Skin epidermis (tissue), 12 donors: ENCODE results near the gene DDAH2.
"Not testable (repeated sequence)": the region's sequence is repeated elsewhere in the genome, so short reads cannot be mapped to it uniquely, and the experiment has no call there.

Source experiments
- H3K27ac ChIP-seq, 21 experiments: fragments of 200-600 bp; sonication (generic) in 11 of 21; one replicate each; pipeline ENCODE4 v1.5.0; 2020; ENCODE audit warnings: mild to moderate bottlenecking in 3 of 21, inconsistent platforms in 2 of 21, moderate library complexity in 2 of 21
- H3K4me3 ChIP-seq, 7 experiments: fragments of 200-600 bp; sonication (generic) in 2 of 7; one replicate each; pipeline ENCODE4 v1.5.0; 2020; ENCODE audit warnings: inconsistent platforms in 2 of 7, mild to moderate bottlenecking in 2 of 7, moderate library complexity in 1 of 7

Gene DDAH2

DNA sequence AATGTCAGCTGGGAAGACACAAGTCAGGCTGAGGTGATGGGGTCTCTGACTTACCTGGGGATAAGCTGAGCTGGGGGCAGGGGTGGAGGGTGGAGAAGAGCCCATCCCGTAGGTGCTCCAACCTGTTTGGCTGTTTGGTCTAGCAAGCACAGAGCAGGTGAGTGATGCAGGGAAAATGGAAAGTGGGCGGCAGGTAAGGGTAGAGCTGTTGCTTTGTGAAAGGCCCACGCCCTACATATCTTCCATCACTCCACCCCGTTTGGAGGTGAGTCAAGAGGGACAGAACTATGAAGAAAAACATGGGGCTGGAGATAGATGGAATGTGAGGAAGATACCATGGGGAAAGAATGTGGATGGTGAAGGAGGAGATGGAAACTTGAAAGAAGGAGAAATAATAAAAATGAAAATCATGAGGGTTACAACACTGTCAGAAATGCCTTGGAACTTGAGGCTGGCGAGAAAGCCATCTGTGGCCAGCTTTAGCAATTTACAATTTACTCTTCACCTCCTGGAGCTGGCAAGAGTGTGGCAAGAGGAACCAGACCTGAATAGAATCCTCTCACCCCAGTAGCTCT lies 8.8 kb downstream of the DDAH2 start:
- Histone ChIP-seq H3K4me3 (peak overlapping the region in 3 of 7 experiments; percentile 4 to 21 (median 13)), H3K27ac (peak overlapping the region in 19 of 21 experiments; percentile 49 to 84 (median 73))

DNA sequence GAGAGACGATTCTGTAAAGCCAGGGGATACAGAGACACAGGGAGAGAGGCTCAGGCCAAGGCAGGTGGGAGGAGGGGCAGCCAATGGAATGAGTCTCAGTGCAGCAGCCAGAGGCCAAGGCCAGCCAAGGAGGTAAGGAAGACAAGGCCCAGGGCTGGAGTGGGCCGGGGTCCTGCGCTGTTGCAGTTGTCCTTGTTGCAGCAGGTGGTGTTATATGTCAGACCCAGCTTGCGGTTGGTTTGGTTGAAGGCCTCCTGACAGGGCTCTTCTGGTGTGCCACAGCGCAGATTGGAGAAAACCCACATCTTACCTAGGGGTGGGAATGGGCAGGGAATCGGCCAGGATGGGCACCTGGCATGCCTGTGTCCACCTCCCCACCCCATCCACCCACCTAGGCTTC lies 10.1 kb downstream of the DDAH2 start:
- Histone ChIP-seq H3K4me3 (peak overlapping the region in 1 of 7 experiments; percentile 21), H3K27ac (peak overlapping the region in 20 of 21 experiments; percentile 43 to 84 (median 72))

DNA sequence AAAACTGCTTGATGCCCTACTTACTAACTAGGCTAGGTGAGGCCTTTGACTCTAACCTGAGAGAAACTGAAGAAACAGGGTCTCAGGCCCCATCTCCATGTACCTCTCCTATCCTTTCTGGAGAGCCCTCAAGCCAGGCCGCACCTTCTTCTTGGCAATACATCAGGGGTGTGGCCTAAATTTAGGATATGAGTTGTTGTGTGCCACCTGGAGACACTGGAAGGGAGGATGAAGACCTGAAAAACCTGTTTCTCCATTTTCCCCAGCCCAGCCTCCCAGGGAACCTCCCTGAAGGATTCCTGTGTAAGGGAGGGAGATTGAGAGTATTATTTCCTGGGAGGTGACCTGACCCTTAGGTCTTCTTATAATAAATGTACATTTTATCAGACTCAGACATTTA lies 10.8 kb downstream of the DDAH2 start:
- no peak overlapping the region for H3K4me3 ChIP-seq

DNA sequence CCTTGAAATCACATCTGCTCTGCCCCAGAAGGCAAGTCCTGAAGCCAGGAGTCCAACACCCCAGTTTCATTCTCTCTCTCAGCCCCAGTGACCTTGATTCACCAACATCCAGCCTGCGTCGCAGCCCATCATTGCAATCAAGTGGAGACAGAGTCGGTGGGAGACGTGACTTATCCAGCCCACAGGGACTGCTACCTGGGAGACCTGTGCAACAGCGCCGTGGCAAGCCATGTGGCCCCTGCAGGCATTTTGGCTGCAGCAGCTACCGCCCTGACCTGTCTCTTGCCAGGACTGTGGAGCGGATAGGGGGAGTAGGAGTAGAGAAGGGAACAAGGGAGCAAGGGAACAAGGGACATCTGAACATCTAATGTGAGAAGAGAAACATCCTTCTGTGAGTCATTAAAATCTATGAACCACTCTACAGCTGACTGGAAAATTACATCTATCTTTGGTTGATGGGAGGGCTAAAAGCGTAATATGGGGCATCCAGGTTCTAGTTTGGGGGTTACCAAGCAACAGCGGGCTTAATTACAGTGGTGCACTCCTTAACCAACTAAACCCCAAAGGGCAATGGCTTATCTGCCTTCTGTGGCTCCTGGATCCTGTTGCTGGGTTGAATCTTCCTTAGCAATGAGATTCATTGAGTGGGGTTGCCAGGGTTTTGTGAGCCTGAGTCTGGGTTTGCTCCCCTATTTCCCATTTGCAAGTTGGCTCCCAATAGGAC lies 11.4 kb downstream of the DDAH2 start:
- H3K27ac ChIP-seq: peak overlapping the region in 16 of 21 experiments; percentile 9 to 84 (median 66)

More for the DNA sequence above, 10.8 kb downstream of the DDAH2 start:
- peak overlapping the region in 18 of 21 experiments; percentile 44 to 84 (median 75) for H3K27ac ChIP-seq

DNA sequence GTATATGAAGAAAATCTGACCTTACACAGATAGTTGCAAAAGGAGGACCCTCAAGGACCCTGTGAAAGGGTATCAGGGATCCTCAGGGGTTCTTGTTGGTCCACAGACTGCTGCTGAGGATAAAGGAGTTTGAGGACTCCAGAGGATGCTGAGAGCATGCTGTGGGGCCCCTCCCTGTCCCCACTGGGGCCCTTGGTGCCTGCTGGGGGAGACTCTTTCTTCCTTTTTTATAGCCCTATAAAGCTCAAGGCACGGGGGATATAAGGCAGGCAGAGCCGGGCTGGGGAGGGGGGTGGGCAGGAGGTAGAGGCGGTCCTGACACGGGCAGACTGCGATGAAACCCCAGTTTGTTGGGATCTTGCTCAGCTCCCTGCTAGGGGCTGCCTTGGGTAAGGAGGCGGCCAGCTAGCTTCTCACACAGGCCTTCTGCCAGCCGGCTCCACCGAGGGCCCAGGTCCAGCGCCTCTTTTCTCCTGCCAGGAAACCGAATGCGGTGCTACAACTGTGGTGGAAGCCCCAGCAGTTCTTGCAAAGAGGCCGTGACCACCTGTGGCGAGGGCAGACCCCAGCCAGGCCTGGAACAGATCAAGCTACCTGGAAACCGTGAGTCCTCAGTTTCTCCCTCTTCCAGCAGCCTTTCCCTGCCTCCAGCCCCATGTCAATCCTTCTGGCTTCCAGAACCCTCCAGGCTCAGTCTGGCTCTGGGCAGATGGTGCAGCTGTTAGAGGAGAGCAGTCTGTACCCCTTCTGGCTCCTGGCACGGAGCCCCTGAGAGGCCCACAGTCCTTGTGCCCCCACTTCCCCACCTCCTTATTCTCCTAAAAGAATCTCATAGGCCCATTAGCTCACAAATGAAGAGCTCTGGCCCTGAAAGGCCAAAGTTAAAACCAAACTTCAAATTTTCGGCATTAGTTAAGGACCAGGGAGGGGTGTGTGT lies 13.8 kb downstream of the DDAH2 start, which contains the start of gene LY6G6D:
TSS of gene LY6G6D (plus strand) at position 327 of the 937 bp plus-strand sequence. CDS start at position 335, 8 bp downstream.
- no peak within 1 kb of the TSS for H3K4me3 ChIP-seq
- H3K27ac ChIP-seq: peak within 1 kb of the TSS in 13 of 21 experiments; percentile 0 to 80 (median 65)

More for the DNA sequence above, 11.4 kb downstream of the DDAH2 start:
- no peak overlapping the region for H3K4me3 ChIP-seq

DNA sequence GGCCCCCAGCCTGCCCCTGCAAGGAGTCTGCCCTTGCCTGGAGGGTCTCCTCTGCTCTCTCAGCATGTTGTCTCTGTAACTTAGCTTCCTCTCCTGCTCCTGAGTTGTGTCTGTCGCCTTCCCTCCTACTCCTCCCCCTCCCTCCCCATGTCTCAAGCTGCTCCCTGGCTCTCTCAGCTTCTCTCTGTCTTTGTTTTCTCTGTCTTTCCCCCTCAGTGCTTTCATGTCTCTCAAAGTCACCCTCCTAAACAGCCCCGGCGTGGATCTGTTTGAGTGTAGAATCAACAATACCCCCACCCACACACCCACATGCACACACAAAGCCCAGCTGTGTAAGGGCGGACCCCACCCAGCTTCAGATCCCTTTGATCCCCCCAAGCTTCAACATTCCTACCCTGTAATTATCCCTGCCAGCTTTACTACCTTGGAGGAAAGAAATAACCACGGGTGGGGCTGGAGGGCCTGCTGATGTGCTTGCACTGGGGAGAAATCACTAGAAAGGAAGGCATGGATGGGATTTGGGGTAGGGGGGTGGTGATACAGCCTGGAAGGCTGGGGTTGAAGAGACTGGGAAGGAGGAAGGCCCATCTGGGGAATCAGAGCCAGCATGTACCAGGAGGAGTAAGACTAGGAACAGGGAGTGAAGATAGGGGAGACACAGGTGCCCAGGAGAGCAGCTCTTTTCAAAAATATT lies 15.0 kb downstream of the DDAH2 start:
- Histone ChIP-seq H3K4me3 (no peak overlapping the region), H3K27ac (peak overlapping the region in 13 of 21 experiments; percentile 0 to 77 (median 65))

DNA sequence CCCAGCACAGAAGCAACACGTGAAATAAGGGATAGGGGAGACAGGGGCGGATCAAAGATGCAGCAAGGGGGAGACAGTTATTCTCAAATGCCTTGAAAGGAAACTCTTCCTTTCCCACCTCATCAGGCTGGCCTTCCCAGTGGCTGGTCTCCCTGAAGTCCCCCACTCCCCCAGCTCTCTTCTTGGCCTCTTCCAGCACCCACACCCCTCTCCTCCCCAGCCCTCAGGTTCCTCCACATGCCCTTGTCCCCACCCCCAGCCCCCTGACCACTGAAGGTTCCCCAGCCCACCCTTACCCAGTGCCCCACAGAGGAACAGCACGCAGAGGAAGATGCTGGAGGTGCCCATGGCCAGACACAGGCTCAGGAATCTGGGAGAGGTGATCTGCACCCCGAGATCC lies 15.6 kb downstream of the DDAH2 start:
- Histone ChIP-seq H3K4me3 (no peak overlapping the region), H3K27ac (peak overlapping the region in 13 of 21 experiments; percentile 0 to 77 (median 65))

DNA sequence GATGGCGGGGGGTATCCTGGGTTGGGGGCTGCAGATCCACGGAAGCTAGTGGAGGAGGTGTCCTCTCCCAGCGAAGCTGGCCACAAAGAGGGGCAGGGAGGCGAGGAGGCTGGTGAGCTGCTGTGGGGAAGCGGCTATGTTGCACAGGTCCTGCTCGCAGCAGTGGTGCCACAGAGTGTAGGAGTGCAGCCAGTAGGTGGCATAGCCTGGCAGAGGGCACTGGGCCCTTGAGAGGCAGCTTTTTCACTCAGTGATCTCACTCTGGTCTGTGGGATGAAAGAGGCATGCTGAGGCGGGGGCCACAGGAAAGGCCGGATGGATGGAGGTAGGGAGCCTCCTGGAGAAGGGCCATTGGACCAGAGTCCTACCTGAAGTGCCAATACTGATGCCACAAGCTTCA lies 16.8 kb downstream of the DDAH2 start:
- H3K27ac ChIP-seq: peak overlapping the region in 13 of 21 experiments; percentile 1 to 77 (median 48)
- no peak overlapping the region for H3K4me3 ChIP-seq

DNA sequence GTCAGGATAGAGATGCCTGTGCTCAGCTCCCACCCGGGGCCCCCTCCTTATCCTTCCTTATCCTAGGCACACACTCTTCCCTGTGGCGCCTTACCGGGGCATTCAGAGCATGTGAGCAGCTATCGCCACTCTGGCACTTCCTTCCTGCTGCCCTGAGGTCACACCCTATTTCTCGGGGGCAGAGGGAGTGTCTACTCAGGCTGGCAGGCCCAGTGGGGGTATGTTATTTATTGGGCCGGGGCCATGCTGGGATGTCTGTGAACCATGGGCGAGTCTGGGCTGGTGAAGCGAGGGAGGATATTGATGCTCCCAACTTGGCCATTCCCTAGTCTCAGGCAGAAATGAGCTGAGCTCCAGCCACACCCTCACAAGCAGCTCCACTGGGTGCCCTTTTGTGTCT lies 17.9 kb downstream of the DDAH2 start:
- Histone ChIP-seq H3K27ac (peak overlapping the region in 8 of 21 experiments; percentile 18 to 73 (median 43)), H3K4me3 (no peak overlapping the region)

DNA sequence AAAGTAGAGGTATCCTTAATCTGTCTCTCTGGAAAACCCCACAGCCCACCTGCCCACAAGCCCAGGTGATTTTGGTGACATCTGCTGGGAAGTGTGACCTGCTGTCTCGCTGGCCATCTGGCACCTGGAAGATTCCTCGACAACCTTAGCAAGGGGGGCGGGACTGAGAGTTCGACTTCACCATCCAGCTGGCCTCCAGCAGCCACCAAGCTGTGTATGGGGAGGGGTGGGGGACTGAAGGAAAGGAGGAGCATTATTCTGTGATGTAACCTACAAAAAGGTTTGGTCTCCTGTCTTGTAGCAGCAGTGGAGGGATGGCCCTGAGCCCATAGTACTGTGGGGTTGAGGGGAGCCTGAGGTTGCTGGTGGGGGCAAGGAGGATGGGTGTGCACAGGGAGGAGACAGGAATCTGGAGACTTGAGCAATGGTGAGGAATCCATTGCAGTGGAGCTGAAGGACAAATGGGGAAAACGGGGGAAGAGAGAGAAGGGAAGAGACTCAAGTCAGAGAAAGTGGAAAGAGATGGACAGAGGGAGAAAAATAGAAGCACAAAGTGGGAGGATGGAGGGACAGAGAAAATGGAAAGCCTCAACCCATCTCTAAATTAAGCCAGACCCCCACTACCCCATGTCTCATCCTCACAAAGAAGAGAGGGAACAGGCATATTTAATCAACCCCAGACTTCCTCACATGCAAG lies 18.4 kb downstream of the DDAH2 start:
- H3K4me3 ChIP-seq: no peak overlapping the region
- peak overlapping the region in 5 of 21 experiments; percentile 34 to 73 (median 49) for H3K27ac ChIP-seq

DNA sequence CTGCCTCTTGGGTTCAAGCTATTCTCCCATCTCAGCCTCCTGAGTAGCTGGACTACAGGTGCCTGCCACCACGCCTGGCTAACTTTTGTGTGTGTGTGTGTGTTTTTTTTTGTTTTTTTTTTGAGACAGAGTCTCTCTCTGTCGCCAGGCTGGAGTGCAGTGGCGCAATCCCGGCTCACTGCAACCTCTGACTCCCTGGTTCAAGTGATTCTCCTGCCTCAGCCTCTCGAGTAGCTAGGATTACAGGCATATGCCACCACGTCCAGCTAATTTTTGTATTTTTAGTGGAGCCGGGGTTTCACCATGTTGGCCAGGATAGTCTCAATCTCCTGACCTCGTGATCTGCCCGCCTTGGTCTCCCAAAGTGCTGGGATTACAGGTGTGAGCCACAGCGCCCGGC lies 19.9 kb downstream of the DDAH2 start:
- H3K4me3 ChIP-seq, H3K27ac ChIP-seq: not testable (repeated sequence)

DNA sequence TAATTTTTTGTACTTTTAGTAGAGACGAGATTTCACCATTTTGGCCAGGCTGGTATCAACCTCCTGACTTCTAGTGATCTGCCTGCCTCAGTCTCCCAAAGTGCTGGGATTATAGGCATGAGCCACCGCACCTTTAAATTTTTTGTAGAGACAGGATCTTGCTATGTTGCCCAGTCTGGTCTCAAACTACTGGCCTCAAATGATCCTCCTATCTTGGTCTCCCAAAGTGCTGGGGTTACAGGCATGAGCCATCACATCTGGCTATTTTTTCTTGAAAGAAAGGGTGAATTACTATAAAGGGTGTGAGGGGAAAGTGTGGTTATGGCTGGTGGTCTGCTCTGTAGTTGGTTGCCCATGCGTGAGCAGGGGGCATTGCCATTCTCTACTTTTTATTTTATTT lies 20.9 kb downstream of the DDAH2 start:
- H3K4me3 ChIP-seq: no peak overlapping the region
- no peak overlapping the region for H3K27ac ChIP-seq

DNA sequence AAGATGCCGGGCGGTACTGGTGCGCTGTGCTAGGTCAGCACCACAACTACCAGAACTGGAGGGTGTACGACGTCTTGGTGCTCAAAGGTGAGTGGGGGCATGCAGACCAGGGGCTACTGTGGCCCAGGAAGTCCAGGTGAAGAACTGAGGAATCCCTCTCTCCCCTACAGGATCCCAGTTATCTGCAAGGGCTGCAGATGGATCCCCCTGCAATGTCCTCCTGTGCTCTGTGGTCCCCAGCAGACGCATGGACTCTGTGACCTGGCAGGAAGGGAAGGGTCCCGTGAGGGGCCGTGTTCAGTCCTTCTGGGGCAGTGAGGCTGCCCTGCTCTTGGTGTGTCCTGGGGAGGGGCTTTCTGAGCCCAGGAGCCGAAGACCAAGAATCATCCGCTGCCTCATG lies 21.4 kb downstream of the DDAH2 start:
- Histone ChIP-seq H3K27ac (no peak overlapping the region), H3K4me3 (no peak overlapping the region)

DNA sequence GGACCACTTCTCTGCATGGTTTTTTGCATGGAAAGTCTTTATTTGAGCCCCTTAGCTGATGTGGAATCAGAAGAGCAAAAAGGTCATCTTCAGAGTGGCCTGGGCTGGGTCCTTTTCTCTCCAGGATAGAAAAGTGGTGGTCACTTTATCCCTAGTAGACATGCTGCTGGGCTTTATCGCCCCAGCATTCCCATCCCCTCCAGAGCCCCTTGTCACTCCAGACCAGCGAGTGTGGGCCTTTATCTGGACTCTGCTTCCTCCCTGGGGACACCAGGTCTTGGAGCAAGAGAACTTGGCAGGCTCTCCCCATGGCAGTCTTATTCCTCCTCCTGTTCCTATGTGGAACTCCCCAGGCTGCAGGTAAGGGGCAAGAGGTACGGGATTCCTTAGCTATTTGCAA lies 22.5 kb downstream of the DDAH2 start, which contains the start of gene LY6G6F:
TSS of gene LY6G6F (plus strand) at position 268 of the 400 bp plus-strand sequence. CDS start at position 309, 41 bp downstream.
- no peak within 1 kb of the TSS for H3K4me3 ChIP-seq

DNA sequence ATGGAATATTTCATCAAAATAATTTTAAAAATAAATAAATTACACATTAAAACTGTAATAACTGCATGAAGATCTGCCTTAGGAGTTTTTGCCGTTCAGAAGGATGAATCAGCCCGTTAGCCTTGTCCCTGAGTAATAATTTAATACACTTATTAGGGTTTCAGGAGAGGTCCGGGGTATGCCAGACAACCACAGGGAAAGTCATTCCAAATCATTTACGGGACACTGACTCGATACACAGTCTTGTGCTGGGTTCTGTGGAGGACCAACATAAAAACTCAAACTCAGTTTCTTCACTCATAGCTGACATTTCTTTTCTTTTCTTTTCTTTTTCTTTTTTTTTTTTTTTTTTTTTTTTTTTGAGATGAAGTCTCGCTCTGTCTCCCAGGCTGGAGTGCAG lies 23.2 kb downstream of the DDAH2 start:
- no peak overlapping the region for H3K27ac ChIP-seq
- H3K4me3 ChIP-seq: no peak overlapping the region

More for the DNA sequence above, 22.5 kb downstream of the DDAH2 start, which contains the start of gene LY6G6F:
- no peak within 1 kb of the TSS for H3K27ac ChIP-seq

DNA sequence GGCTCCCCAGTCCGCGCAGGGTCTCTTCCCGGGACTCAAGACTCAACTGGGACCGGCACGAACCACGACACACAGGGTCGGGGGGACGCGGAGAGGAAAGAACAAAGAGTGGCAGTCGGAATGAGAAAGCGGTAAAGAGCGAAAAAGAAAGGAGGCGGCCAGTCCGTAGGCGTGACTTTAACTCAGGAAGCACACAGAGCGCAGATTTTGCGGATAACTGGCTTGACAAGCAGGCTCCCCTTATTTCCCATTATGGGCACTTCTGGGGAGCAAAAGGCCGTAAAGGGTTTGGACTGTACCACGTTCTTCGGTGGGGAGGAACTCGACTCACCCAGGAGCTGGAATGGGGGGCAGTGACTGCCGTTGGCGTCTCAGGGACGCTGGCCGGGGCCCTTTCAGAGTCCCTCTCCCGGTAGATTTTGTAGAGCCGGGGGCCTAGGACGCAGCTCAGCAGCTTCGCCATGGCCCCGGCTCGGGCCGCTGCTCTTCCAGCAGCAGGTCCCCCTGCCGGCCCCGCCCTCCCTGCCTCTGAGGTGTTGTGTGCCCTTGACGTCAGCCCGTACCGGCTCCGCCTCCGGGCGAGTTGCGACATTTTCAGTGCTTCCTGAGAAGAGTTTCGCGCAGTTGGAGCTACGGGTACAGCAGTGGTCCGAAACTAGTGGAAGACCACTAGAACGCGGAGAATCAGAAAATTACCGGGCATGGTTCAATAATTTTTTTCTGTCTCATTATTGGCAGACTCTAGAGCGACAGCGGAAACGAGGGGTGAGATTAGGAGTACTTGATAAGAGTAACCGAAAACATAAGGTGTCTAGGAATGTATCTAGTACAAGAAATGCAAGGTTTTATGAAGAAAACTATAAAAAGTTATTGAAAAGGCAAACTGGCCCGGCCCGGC lies 26.0 kb downstream of the DDAH2 start, which contains the start of gene ABHD16A:
TSS of gene ABHD16A (minus strand) at position 506 of the 898 bp plus-strand sequence. CDS start at position 463, 43 bp downstream.
- peak within 1 kb of the TSS; percentile 43 to 99 (median 97) for H3K27ac ChIP-seq
- peak within 1 kb of the TSS; percentile 58 to 83 (median 74) for H3K4me3 ChIP-seq

DNA sequence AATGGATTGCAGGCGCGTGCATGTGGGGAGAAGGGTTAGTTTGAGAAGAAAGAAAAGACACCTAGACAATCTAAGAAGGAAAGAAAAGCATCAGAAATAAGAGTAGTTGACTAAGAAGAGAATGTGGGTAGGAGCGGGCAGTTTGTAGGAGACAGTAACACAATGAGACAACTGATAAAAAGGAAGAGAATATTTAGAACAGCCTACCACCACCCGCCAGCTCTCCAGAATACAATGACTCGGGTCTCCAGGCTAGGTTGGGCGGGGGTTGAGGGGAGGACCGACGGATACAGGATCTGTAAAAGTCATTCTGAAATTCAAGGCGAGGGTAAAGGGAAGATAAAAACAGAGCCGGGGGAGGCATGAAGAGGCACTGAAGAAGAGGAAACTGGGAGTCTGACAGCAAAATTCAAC lies 26.7 kb downstream of the DDAH2 start:
- Histone ChIP-seq H3K4me3 (peak overlapping the region; percentile 58 to 83 (median 74)), H3K27ac (peak overlapping the region; percentile 43 to 99 (median 97))
